H1 (cell line): ENCODE results near the gene GPR39. TPM values are rescaled to one million over a fixed set of nuclear protein-coding genes. Genes with fewer than 3 reads are reported as not detected.

Experiments used
- CTCF ChIA-PET: fragments of 300-600 bp; sonication (Branson Sonifier 250); formaldehyde crosslinking; loops from one replicate; lab custom pipeline; 2021; ENCODE audit not compliant: partially characterized antibody; lab: Charles Lee
- POLR2A ChIA-PET: fragments of 300-600 bp; sonication (Branson Sonifier 250); formaldehyde crosslinking; loops from one replicate; lab custom pipeline; 2021; ENCODE audit warnings: inconsistent platforms; ENCODE audit not compliant: partially characterized antibody; lab: Charles Lee
- DNase-seq, 2 experiments: peaks; one replicate each; pipeline versions ENCODE4 v3.0.0 to v3.0.0-alpha.2; 2010 to 2022; ENCODE audit warnings: low spot score in 2 of 2, low read depth in 1 of 2, mixed read lengths in 1 of 2
- FAIRE-seq: peaks from 2 replicates; lab custom pipeline; 2011; peaks lifted over from hg19 to GRCh38; lab: Jason Lieb, UNC
- H2AFZ ChIP-seq: 2 replicates; pipeline ENCODE4 v1.8.1; 2012; ENCODE audit warnings: low read length, inconsistent platforms
- H2AK5ac ChIP-seq: 2 replicates; pipeline ENCODE4 v1.6.1; 2013; ENCODE audit warnings: low read depth, low read length
- H2BK120ac ChIP-seq: replicated peaks from 2 replicates; pipeline ENCODE3; 2013; ENCODE audit warnings: low read depth, low read length, inconsistent platforms
- H2BK12ac ChIP-seq: 2 replicates; pipeline ENCODE4 v1.6.1; 2013; ENCODE audit warnings: low read depth, low read length
- H2BK15ac ChIP-seq: 2 replicates; pipeline ENCODE4 v1.6.1; 2013; ENCODE audit warnings: low read length
- H2BK20ac ChIP-seq: 2 replicates; pipeline ENCODE4 v1.6.1; 2013; ENCODE audit warnings: low read length
- H2BK5ac ChIP-seq: 2 replicates; pipeline ENCODE4 v1.6.1; 2013; ENCODE audit warnings: low read depth, low read length
- H3K14ac ChIP-seq: 2 replicates; pipeline ENCODE4 v1.6.1; 2013; ENCODE audit warnings: inconsistent platforms; ENCODE audit not compliant: insufficient read length
- H3K18ac ChIP-seq: 2 replicates; pipeline ENCODE4 v1.6.1; 2013; ENCODE audit warnings: low read length; ENCODE audit errors: extremely low read depth
- H3K23ac ChIP-seq: 2 replicates; pipeline ENCODE4 v1.6.1; 2013; ENCODE audit warnings: inconsistent platforms; ENCODE audit not compliant: insufficient read length
- H3K23me2 ChIP-seq: 2 replicates; pipeline ENCODE4 v1.6.1; 2013; ENCODE audit warnings: low read depth, low read length
- H3K27ac ChIP-seq: 2 replicates; pipeline ENCODE4 v1.6.1; 2011; ENCODE audit warnings: low read depth, low read length, inconsistent platforms
- H3K27me3 ChIP-seq, 4 experiments: replicated peaks in 1 of 4; 1 replicate in 1 of 4; 2 replicates in 3 of 4; pipeline versions ENCODE4 v1.6.1 to v1.8.1; 2011 to 2013; ENCODE audit warnings: low read length in 3 of 4, mild to moderate bottlenecking in 3 of 4, inconsistent platforms in 2 of 4, mixed read lengths in 2 of 4, moderate library complexity in 1 of 4; ENCODE audit not compliant: control insufficient read depth in 3 of 4, insufficient read depth in 3 of 4; ENCODE audit errors: extremely low read depth in 1 of 4
- H3K36me3 ChIP-seq, 4 experiments: 2 replicates each; pipeline versions ENCODE4 v1.6.1 to v1.8.1; 2011 to 2013; ENCODE audit warnings: mild to moderate bottlenecking in 4 of 4, low read length in 3 of 4, moderate library complexity in 2 of 4, control low read depth in 1 of 4, inconsistent platforms in 1 of 4; ENCODE audit not compliant: insufficient read depth in 4 of 4, control insufficient read depth in 2 of 4
- H3K4ac ChIP-seq: replicated peaks from 2 replicates; pipeline ENCODE3; 2013; ENCODE audit warnings: low read length, low read depth, mixed read lengths, inconsistent platforms; ENCODE audit not compliant: insufficient read length
- H3K4me1 ChIP-seq, 4 experiments: replicated peaks in 1 of 4; 1 replicate in 1 of 4; 2 replicates in 3 of 4; pipeline versions ENCODE4 v1.6.1 to v1.8.1; 2011 to 2013; ENCODE audit warnings: low read length in 3 of 4, inconsistent platforms in 2 of 4, mixed read lengths in 1 of 4; ENCODE audit not compliant: insufficient read depth in 4 of 4, control insufficient read depth in 3 of 4
- H3K4me2 ChIP-seq, 2 experiments: 2 replicates each; pipeline versions ENCODE4 v1.6.1 to v1.8.1; 2011 to 2013; ENCODE audit warnings: low read depth in 2 of 2, low read length in 2 of 2, control low read depth in 1 of 2, inconsistent platforms in 1 of 2, mild to moderate bottlenecking in 1 of 2; ENCODE audit not compliant: insufficient read depth in 1 of 2
- H3K4me3 ChIP-seq, 4 experiments: fragments of 200-600, 300-600 bp in 1 of 4; sonication (generic), shearing (Covaris generic), sonication (Bioruptor Twin) in 1 of 4; 2 replicates each; pipeline versions ENCODE4 v1.5.1 to v1.8.1; 2011 to 2016; ENCODE audit warnings: low read length in 4 of 4, low read depth in 3 of 4, control low read depth in 2 of 4, inconsistent platforms in 2 of 4, mild to moderate bottlenecking in 2 of 4, mixed read lengths in 1 of 4, moderate library complexity in 1 of 4; ENCODE audit not compliant: insufficient read depth in 2 of 4; ENCODE audit errors: extremely low read depth in 1 of 4
- H3K56ac ChIP-seq: replicated peaks from 2 replicates; pipeline ENCODE3; 2013; ENCODE audit warnings: low read depth, mild to moderate bottlenecking, mixed read lengths, low read length, inconsistent platforms; ENCODE audit not compliant: insufficient read length
- H3K79me1 ChIP-seq: 2 replicates; pipeline ENCODE4 v1.6.1; 2013; ENCODE audit warnings: low read depth, low read length, control low read depth
- H3K79me2 ChIP-seq, 2 experiments: 2 replicates each; pipeline versions ENCODE4 v1.6.1 to v1.8.1; 2012 to 2013; ENCODE audit warnings: low read length in 2 of 2, mild to moderate bottlenecking in 2 of 2, inconsistent platforms in 1 of 2; ENCODE audit not compliant: insufficient read depth in 2 of 2, control insufficient read depth in 1 of 2
- H3K9ac ChIP-seq, 4 experiments: replicated peaks in 1 of 4; 1 replicate in 1 of 4; 2 replicates in 3 of 4; pipeline versions ENCODE4 v1.6.1 to v1.8.1; 2011 to 2013; ENCODE audit warnings: low read depth in 3 of 4, low read length in 3 of 4, control low read depth in 2 of 4, mild to moderate bottlenecking in 2 of 4, moderate library complexity in 2 of 4, inconsistent platforms in 1 of 4; ENCODE audit errors: extremely low read depth in 1 of 4
- H3K9me3 ChIP-seq, 2 experiments: 2 replicates each; pipeline versions ENCODE4 v1.6.1 to v1.8.1; 2012 to 2013; ENCODE audit warnings: mild to moderate bottlenecking in 2 of 2, moderate library complexity in 2 of 2, control low read depth in 1 of 2, inconsistent platforms in 1 of 2, low read depth in 1 of 2, low read length in 1 of 2, mixed read lengths in 1 of 2; ENCODE audit not compliant: insufficient read depth in 2 of 2
- H4K20me1 ChIP-seq, 2 experiments: replicated peaks in 1 of 2; 2 replicates each; pipeline versions ENCODE3 to v1.8.1; 2011 to 2013; ENCODE audit warnings: inconsistent platforms in 2 of 2, low read length in 2 of 2, mild to moderate bottlenecking in 1 of 2; ENCODE audit not compliant: insufficient read depth in 2 of 2, control insufficient read depth in 1 of 2
- H4K5ac ChIP-seq: 2 replicates; pipeline ENCODE4 v1.6.1; 2013; ENCODE audit warnings: low read length, low read depth, mixed read lengths, inconsistent platforms; ENCODE audit not compliant: insufficient read length
- H4K8ac ChIP-seq: 2 replicates; pipeline ENCODE4 v1.8.0; 2013; ENCODE audit warnings: mild to moderate bottlenecking, moderate library complexity, low read length, inconsistent platforms; ENCODE audit not compliant: insufficient read depth; ENCODE audit errors: extremely low read depth
- H4K91ac ChIP-seq: replicated peaks from 2 replicates; pipeline ENCODE3; 2013; ENCODE audit warnings: low read length, mixed read lengths, inconsistent platforms; ENCODE audit not compliant: insufficient read length
- HDAC2 ChIP-seq, 2 experiments: fragments of 300-600 bp in 1 of 2; sonication (generic) in 1 of 2; IDR thresholded peaks; 2 replicates each; pipeline ENCODE4 v1.6.1; 2011 to 2012; ENCODE audit warnings: low read depth in 2 of 2, low read length in 2 of 2, mild to moderate bottlenecking in 2 of 2, moderate library complexity in 2 of 2, borderline replicate concordance in 1 of 2, inconsistent platforms in 1 of 2
- NANOG ChIP-seq: IDR thresholded peaks from 2 replicates; pipeline ENCODE4 v1.6.1; 2011; ENCODE audit warnings: low read length, low read depth, mild to moderate bottlenecking, inconsistent platforms; ENCODE audit not compliant: insufficient read depth, poor library complexity, severe bottlenecking
- RFX5 ChIP-seq: IDR thresholded peaks from 2 replicates; pipeline ENCODE4 v1.6.1; 2011; ENCODE audit warnings: low read depth, low read length, improper control_type of control experiment, borderline replicate concordance
- SAP30 ChIP-seq: fragments of 300-600 bp; sonication (generic); IDR thresholded peaks from 2 replicates; pipeline ENCODE4 v1.7.1; 2012; ENCODE audit warnings: low read length, moderate library complexity, mild to moderate bottlenecking, inconsistent platforms; ENCODE audit not compliant: insufficient read depth, insufficient replicate concordance
- YY1 ChIP-seq: IDR thresholded peaks from 2 replicates; pipeline ENCODE4 v1.6.1; 2011; ENCODE audit warnings: low read depth, mild to moderate bottlenecking, low read length
- WGBS, 2 experiments: shearing (Covaris generic) in 1 of 2; methylation state at CpG; one replicate each; pipeline versions ENCODE4 v1.1.6 to v1.1.7; 2013 to 2015; ENCODE audit warnings: low lambda C conversion rate in 2 of 2, mixed read lengths in 2 of 2, inconsistent platforms in 1 of 2, low coverage in 1 of 2, missing lambda C conversion rate in 1 of 2; ENCODE audit not compliant: insufficient replicate concordance in 2 of 2, insufficient coverage in 1 of 2, insufficient read length in 1 of 2; ENCODE audit errors: extremely low coverage in 1 of 2, missing lambda C conversion rate in 1 of 2; 5-methylcytosine and 5-hydroxymethylcytosine counted together
- polyA plus RNA-seq, 7 experiments: library from polyadenylated mRNA; depleted of rRNA in 3 of 7; stranded (reverse) in 5 of 7; unstranded in 2 of 7; fragments of >200 nt in 5 of 7; fragments of 200-250 nt in 2 of 7; gene quantifications; 1 replicate in 5 of 7; 2 replicates in 1 of 7; 4 replicates in 1 of 7; pipeline versions ENCODE4 v1.2.1 to v1.2.3, GENCODE V29; 2011 to 2013; ENCODE audit warnings: missing spikeins in 2 of 7, mixed read lengths in 2 of 7
- total RNA-seq: library from RNA; stranded (reverse); fragmentation: NEBNext Ultra II Directional; extraction: Animal tissue kit (Norgen Biotek cat#: 25700); gene quantifications from 2 replicates; pipeline ENCODE4 v1.2.1, GENCODE V29; 2021

Gene GPR39
- total and polyA plus RNA-seq, 2 of the 8 experiments (the other 6 are each of a cell fraction or from before 2014, with no cell fraction given), result 0.63 to 2.7 TPM

DNA sequence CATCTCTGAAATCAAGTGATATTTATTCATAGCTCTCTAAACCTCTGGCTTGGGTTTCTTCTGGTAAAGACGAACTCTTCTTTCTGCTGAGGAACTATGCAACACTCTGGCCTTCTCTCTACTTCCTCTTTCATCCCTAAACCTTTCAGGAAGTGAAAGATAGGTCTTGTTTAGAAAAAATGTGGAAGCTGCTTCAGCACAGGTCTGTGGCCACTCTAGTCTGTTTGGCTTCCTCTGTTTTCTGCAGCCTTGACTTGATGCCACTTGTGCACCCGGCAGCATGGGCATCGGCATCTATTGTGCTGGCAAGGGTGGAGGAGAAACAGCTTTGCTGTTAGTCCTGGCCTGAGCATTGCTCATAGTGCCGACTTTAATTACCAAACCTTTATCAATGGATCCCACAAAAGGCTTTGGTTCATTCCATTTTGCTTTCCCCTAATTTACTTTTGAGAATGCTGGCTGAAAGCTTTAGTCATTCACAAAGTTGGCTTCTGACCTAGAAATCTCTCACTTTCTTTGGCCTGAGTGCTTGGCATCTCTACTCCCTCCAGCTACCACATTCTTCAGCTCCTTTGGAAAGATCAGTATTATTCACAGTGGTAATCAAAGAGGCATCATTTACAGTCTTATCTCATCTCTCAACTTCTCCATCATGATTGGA, 32.0 kb upstream of the GPR39 start:
- Histone ChIP-seq H3K4me1 (no peaks in the 10 kb centered on the region), H4K8ac (no peak overlapping the region), H2AFZ (peak overlapping the region; percentile 28; the same call in 1 of the 2 replicates), H3K9ac (no peak overlapping the region), H2BK120ac (no peak overlapping the region), H3K27ac (no peak overlapping the region), H3K9me3 (peaks cover 3 to 5% of the 10 kb centered on the region in 2 experiments; a peak in 2 of 4 replicates), H3K23ac (no peak overlapping the region), H3K4me2 (no peak overlapping the region), H2BK20ac (no peak overlapping the region), H3K18ac (no peak overlapping the region), H3K79me2 (no peaks in the 10 kb centered on the region), H3K36me3 (no peaks in the 10 kb centered on the region), H3K27me3 (no peaks in the 10 kb centered on the region), H2BK5ac (no peak overlapping the region), H2AK5ac (no peak overlapping the region), H3K4ac (no peak overlapping the region), H2BK15ac (no peak overlapping the region), H3K23me2 (no peaks in the 10 kb centered on the region), H3K79me1 (no peaks in the 10 kb centered on the region), H3K4me3 (no peak overlapping the region), H3K56ac (no peak overlapping the region), H4K5ac (no peak overlapping the region), H4K91ac (no peak overlapping the region), H4K20me1 (no peaks in the 10 kb centered on the region), H2BK12ac (no peak overlapping the region), H3K14ac (no peak overlapping the region)
- FAIRE-seq (no peak), DNase-seq (no peak)
- TF ChIP-seq NANOG, result no peak
- no peak for TF ChIP-seq SAP30
- no peak for TF ChIP-seq RFX5
- TF ChIP-seq HDAC2 (IDR thresholded peaks at IDR 0.05; ENCODE audit: borderline replicate concordance in 1 of 2, low read depth in 2 of 2, low read length in 2 of 2), result no peak
- TF ChIP-seq YY1, result no peak
- ChIA-PET CTCF (no interaction called here), POLR2A (no interaction called here)
- 84% methylated on average over 4 of the region's 4 CpGs; no CpG with 5 or more reads in 1 of the 2 experiments for WGBS, 2 experiments
